ENCODE data around the gene ING3. TPM values are rescaled to one million over a fixed set of nuclear protein-coding genes. Genes with fewer than 3 reads are reported as not detected.

ING3 gene
- total and polyA plus RNA-seq, 9 of the 15 experiments (the other 6 are each of a cell fraction or from before 2014, with no cell fraction given), result 22.8 to 233 (median 50.4) TPM

- peak; percentile 70 for TF ChIP-seq GABPA (tag; conservative IDR thresholded peaks at IDR 0.05; ENCODE audit: low read depth)
- no peak for TF ChIP-seq ZNF436 (CRISPR knock-in tag; IDR thresholded peaks at IDR 0.05)
- TF ChIP-seq NKRF (IDR thresholded peaks at IDR 0.05; ENCODE audit: borderline replicate concordance), result no peak
- no peak for TF ChIP-seq ZNF655 (CRISPR knock-in tag; IDR thresholded peaks at IDR 0.05)
- TF ChIP-seq SETDB1 (IDR thresholded peaks at IDR 0.05; ENCODE audit: low read length), result no peak
- TF ChIP-seq EP300 (IDR thresholded peaks at IDR 0.05; ENCODE audit: low read length), result peak; percentile 65
- TF ChIP-seq PTRF (tag; IDR thresholded peaks at IDR 0.05), result no peak
- TF ChIP-seq NR2C2 (CRISPR knock-in tag; IDR thresholded peaks at IDR 0.05), result no peak; the same call in 1 of the 2 replicates
- TF ChIP-seq NR2C2 (tag; IDR thresholded peaks at IDR 0.05), result peak; percentile 87
- no peak for TF ChIP-seq PURB (CRISPR knock-in tag; IDR thresholded peaks at IDR 0.05; ENCODE audit: low read depth)
- TF ChIP-seq MEF2A (IDR thresholded peaks at IDR 0.05; ENCODE audit: control insufficient read depth, low read depth, low read length), result no peak
- TF ChIP-seq KDM2B (CRISPR knock-in tag; IDR thresholded peaks at IDR 0.05), result no peak
- peak; percentile 72 to 77 for TF ChIP-seq TBL1XR1 (IDR thresholded peaks at IDR 0.05; ENCODE audit: low read length in 2 of 2)
- TF ChIP-seq RBM39 (optimal IDR thresholded peaks at IDR 0.05; ENCODE audit: low read depth, low read length), result peak; percentile 87
- TF ChIP-seq NRF1 (conservative IDR thresholded peaks at IDR 0.05 in 1 of 2, IDR thresholded peaks at IDR 0.05 in 1 of 2), result peak; percentile 91 to 93
- no peak for TF ChIP-seq ILK (tag; IDR thresholded peaks at IDR 0.05; ENCODE audit: borderline replicate concordance, low read depth)
- TF ChIP-seq MNT (conservative IDR thresholded peaks at IDR 0.05), result peak; percentile 89 to 94
- TF ChIP-seq ATF2 (CRISPR knock-in tag; IDR thresholded peaks at IDR 0.05), result no peak
- TF ChIP-seq ZNF212 (CRISPR knock-in tag; IDR thresholded peaks at IDR 0.05), result no peak
- TF ChIP-seq KLF10 (CRISPR knock-in tag; IDR thresholded peaks at IDR 0.05), result no peak
- no peak for TF ChIP-seq ZNF224 (CRISPR knock-in tag; IDR thresholded peaks at IDR 0.05)
- no peak for TF ChIP-seq ZNF695 (CRISPR knock-in tag; IDR thresholded peaks at IDR 0.05)
Observed at GRCh38 chr7:120950539-120951308, at the start of gene ING3 (continued).
